Body of pancreas (tissue), 4 donors: ENCODE results near the gene DDX47. TPM values are rescaled to one million over a fixed set of nuclear protein-coding genes. Genes with fewer than 3 reads are reported as not detected.
A peak's percentile ranks its signal among the peaks of the same experiment; 100 is the strongest.

ENCODE experiments used
- ATAC-seq: fragments of 150-250 bp; one replicate; pipeline ENCODE4 v1.9.1; 2016
- DNase-seq, 4 donors: peaks; one replicate each; pipeline ENCODE4 v3.0.0-alpha.2; 2019
- H3K27ac ChIP-seq, 4 donors: fragments of 200-600 bp; sonication (generic); 1 replicate in 3 of 4; 2 replicates in 1 of 4; pipeline versions ENCODE4 v1.5.1 to v1.6.1; 2016 to 2019; ENCODE audit warnings: mild to moderate bottlenecking in 1 of 4, mixed read lengths in 1 of 4, moderate library complexity in 1 of 4
- H3K27me3 ChIP-seq, 2 donors: fragments of 200-600 bp; sonication (generic); one replicate each; pipeline ENCODE4 v1.6.0; 2016; ENCODE audit warnings: mild to moderate bottlenecking in 1 of 2
- H3K36me3 ChIP-seq, 2 donors: fragments of 200-600 bp; sonication (generic); replicated peaks in 1 of 2; 2 replicates each; pipeline ENCODE4 v1.5.1; 2016; ENCODE audit warnings: low read depth in 2 of 2; ENCODE audit not compliant: insufficient read depth in 1 of 2
- H3K4me1 ChIP-seq: fragments of 200-600 bp; sonication (generic); one replicate; pipeline ENCODE4 v1.6.0; 2016
- H3K4me3 ChIP-seq, 2 donors: fragments of 200-600 bp; sonication (generic); 1 replicate in 1 of 2; 2 replicates in 1 of 2; pipeline ENCODE4 v1.5.1; 2016 to 2019
- H3K9me3 ChIP-seq, 3 donors: fragments of 200-600 bp; sonication (generic); 1 replicate in 2 of 3; 2 replicates in 1 of 3; pipeline ENCODE4 v1.5.1; 2016
- POLR2A ChIP-seq, 3 donors: fragments of 450-650 bp; IDR thresholded peaks; one replicate each; pipeline ENCODE4 v1.6.1; 2016; ENCODE audit warnings: antibody characterized with exemption in 3 of 3, mild to moderate bottlenecking in 2 of 3
- WGBS, 2 donors: methylation state at CpG; one replicate each; pipeline ENCODE4 v1.1.5; 2017; 5-methylcytosine and 5-hydroxymethylcytosine counted together
- intact Hi-C: fragments of 100-400 bp; cut with DNase I; formaldehyde crosslinking; loops from one replicate; pipeline ENCODE4 v1.15.1; 2023
- total RNA-seq, 2 donors: library from RNA; depleted of rRNA; stranded (reverse); fragments of >200 nt; gene quantifications; one replicate each; pipeline ENCODE4 v1.1.0, GENCODE V29; 2016
- TF ChIP-seq, protein P1 (sequence below), 7 experiments: fragments of 450-650 bp in 4 of 7; fragments of 200-600 bp in 3 of 7; sonication (generic) in 3 of 7; IDR thresholded peaks; one replicate each; pipeline ENCODE4 v1.5.1; 2016 to 2019; ENCODE audit warnings: antibody characterized with exemption in 7 of 7

Gene DDX47
- total RNA-seq, 2 donors from 2014 or later, result 32.4 to 59.7 TPM

DNA sequence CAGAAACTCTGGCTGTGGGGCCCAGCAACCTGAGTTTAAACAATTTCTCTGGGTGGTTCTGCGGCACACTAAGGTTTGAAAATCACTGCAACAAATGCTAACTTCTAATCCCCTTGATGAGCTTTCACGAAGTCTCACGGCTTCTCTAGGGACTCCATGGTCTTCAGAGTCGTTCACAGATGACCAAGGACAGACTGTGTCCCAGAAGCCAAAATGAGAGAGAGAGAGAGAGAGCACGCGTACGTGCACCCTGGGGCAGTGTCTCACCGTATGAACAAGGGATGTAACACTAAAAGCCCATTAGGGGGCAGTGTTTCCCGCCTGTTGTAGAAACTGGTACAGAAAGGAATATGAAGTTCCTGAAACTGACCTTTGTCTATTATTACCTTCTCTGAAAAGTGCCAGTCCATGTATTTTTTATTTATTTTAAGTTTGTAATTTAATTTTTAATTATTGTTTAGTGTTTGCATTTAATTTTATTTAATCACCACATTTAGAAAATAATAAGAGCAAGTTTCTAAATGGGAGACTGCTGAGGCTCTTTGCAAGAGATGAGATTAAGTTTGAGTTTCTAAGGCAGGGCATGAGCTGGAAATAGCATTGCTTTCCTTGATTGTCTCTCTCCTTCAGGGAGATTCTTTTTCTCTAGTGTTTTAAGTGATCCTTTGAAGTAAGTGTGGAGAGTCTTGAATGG, 24.3 kb upstream of the DDX47 start:
- ATAC-seq (peak; percentile 52), DNase-seq (peak; percentile 74 to 81 (median 78))
- 12 to 16% methylated on average over 9 of the region's 9 CpGs for WGBS, 2 donors
- Histone ChIP-seq H3K4me3 (no peak overlapping the region), H3K9me3 (no peaks in the 10 kb centered on the region), H3K4me1 (peaks cover 33% of the 10 kb centered on the region), H3K27ac (peak overlapping the region in 3 of 4 donors; percentile 78 to 91 (median 87)), H3K36me3 (no peaks in the 10 kb centered on the region), H3K27me3 (no peaks in the 10 kb centered on the region)
- intact Hi-C loops, result no loop called here
- TF ChIP-seq, protein P1, sequence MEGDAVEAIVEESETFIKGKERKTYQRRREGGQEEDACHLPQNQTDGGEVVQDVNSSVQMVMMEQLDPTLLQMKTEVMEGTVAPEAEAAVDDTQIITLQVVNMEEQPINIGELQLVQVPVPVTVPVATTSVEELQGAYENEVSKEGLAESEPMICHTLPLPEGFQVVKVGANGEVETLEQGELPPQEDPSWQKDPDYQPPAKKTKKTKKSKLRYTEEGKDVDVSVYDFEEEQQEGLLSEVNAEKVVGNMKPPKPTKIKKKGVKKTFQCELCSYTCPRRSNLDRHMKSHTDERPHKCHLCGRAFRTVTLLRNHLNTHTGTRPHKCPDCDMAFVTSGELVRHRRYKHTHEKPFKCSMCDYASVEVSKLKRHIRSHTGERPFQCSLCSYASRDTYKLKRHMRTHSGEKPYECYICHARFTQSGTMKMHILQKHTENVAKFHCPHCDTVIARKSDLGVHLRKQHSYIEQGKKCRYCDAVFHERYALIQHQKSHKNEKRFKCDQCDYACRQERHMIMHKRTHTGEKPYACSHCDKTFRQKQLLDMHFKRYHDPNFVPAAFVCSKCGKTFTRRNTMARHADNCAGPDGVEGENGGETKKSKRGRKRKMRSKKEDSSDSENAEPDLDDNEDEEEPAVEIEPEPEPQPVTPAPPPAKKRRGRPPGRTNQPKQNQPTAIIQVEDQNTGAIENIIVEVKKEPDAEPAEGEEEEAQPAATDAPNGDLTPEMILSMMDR (IDR thresholded peaks at IDR 0.05), result peak; percentile 77 to 92 (median 80)
- no peak for TF ChIP-seq POLR2A (IDR thresholded peaks at IDR 0.05)

DNA sequence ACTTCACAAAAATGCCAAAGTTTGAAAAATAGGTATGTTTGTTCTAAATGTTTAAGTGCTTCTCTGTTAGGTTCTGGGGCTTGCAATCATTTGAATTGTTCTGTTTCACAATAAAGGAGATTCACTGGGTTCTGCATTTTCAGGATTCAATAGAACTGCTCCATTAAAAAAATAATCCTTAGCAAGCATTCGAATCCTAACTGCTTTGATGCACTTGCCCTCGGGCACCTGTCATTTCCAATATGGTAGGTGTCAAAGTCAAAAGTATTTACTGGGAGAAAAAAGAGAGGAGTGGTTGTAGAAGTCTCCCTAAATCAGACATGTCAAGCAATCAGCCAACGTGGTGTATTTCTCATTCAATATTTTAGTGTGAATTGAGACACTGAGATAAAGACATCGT, 22.2 kb upstream of the DDX47 start:
- ATAC-seq, result no peak
- peaks cover 33% of the 10 kb centered on the region for H3K4me1 ChIP-seq
- no peak for DNase-seq
- no peaks in the 10 kb centered on the region for H3K36me3 ChIP-seq
- H3K9me3 ChIP-seq, result no peaks in the 10 kb centered on the region
- TF ChIP-seq POLR2A (IDR thresholded peaks at IDR 0.05), result no peak
- TF ChIP-seq, protein P1 (IDR thresholded peaks at IDR 0.05), result no peak
- no peaks in the 10 kb centered on the region for H3K27me3 ChIP-seq
- no peak overlapping the region for H3K4me3 ChIP-seq
- H3K27ac ChIP-seq, result no peak overlapping the region
- 41 to 47% methylated on average over 4 of the region's 4 CpGs for WGBS, 2 donors
- intact Hi-C loops, result no loop called here

DNA sequence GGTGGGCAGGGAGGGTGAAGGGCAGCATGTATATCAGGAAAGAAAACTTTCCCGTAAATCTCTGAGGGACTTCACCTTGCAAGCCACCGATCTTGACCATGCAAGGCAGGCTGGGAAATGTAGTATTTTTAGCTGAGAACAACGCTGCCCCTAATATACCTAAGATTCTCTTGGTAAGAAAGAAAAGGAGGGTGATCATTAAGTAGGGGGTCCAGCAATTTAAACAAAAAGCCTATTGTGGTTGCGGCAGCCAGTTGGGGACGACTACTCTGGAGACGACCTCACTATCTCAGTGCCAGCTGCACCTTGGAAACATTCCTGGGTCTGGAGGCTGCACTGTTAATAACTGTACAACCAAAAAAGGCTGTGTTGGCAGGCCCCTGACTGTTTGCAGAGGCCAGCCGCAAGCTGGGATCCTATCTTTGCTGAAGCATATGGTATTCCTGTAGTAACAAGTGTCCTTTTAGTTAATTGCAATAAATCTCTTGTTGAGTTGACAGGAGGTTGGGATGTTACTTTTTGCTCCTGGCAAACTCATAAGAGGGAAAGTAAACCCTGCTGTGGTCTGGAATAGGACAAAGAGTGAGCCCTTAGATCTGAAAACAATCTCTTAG, 21.3 kb upstream of the DDX47 start:
- Histone ChIP-seq H3K27ac (peak overlapping the region in 1 of 4 donors; percentile 35), H3K9me3 (no peaks in the 10 kb centered on the region), H3K4me1 (peaks cover 26% of the 10 kb centered on the region), H3K27me3 (no peaks in the 10 kb centered on the region), H3K36me3 (no peaks in the 10 kb centered on the region), H3K4me3 (no peak overlapping the region)
- TF ChIP-seq, protein P1 (IDR thresholded peaks at IDR 0.05), result no peak
- no peak for TF ChIP-seq POLR2A (IDR thresholded peaks at IDR 0.05)
- DNase-seq, result peak in 1 of 4 donors; percentile 36
- ATAC-seq, result no peak
- whole genome bisulfite sequencing, 2 donors, result 2 to 16% methylated on average over 6 to 7 of the region's 7 CpGs
- intact Hi-C loops, result no loop called here

DNA sequence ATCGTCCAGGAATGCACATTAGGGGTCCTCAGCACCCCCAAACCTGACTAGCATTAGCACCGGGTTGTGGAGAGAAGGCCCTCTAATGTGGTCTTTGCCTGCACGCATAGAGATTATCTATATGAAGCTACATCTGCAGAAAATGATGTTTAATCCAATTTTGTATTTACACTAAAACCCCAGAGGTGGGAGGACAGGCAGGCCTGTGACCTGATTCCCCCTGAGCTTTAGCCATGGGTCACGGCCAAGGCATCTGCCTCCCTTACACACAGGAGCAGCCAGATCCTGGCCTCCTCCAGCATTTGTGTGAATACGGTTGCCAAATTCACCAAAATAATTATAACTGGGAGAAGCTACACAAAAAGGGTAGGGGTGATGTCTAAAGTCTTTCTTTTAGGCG, 20.7 kb upstream of the DDX47 start:
- Histone ChIP-seq H3K9me3 (no peaks in the 10 kb centered on the region), H3K4me3 (no peak overlapping the region), H3K27me3 (no peaks in the 10 kb centered on the region), H3K4me1 (peaks cover 23% of the 10 kb centered on the region), H3K27ac (no peak overlapping the region), H3K36me3 (no peaks in the 10 kb centered on the region)
- ATAC-seq, result no peak
- intact Hi-C loops, result no loop called here
- 81 to 84% methylated on average over 6 of the region's 6 CpGs for WGBS, 2 donors
- TF ChIP-seq, protein P1 (IDR thresholded peaks at IDR 0.05), result no peak
- no peak for TF ChIP-seq POLR2A (IDR thresholded peaks at IDR 0.05)
- no peak for DNase-seq
